Left renal pelvis (tissue), 4 donors: ENCODE data around the gene SYTL5. TPM values are rescaled to one million over a fixed set of nuclear protein-coding genes. Genes with fewer than 3 reads are reported as not detected.

ENCODE experiments used
- DNase-seq, 4 donors: peaks; one replicate each; pipeline ENCODE4 v3.0.0-alpha.2; 2013; ENCODE audit warnings: low read depth in 4 of 4, low spot score in 3 of 4
- polyA plus RNA-seq, 4 donors: library from polyadenylated mRNA; unstranded; fragments of 120-200 nt; gene quantifications; one replicate each; pipeline ENCODE4 v1.2.1, GENCODE V29; 2013; ENCODE audit not compliant: insufficient read length in 4 of 4

SYTL5 gene
- polyA plus RNA-seq, 4 donors, result 0.26 to 3.9 (median 2.7) TPM

DNA sequence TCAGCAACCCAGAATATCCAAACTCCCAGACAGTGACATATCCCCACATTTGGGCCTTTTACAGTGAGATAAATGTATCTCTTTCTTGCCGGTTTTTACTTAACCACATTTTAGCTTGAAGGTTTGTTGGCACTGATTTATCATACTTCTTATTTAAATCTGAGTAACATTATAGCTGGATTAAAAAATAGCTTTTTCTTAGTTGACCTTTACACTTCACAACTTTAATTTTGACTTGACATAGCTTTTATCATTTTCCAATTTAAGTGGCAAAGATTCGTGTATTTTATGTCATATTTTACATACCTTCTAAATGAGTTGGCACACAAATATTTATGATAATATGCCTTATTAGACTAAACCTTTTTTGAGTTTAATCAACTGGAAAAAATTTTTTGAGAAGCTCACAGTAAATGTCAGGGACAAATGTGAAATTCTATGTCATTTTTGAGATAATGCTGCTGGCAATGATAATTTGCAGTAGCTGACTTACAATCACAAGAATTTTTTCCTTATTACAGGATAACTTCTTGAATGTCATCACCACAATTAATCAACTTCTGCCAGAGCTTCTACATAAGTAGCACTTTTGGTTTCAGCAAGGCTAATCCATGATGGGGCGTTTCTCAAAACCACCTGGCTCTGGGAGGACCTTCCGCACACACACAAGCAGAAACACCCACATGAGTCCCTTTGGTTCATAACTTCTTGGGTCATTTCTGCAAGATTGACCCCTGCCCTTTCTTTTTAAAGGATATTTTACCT lies 80.3 kb downstream of the SYTL5 start:
- DNase-seq, result no peak

DNA sequence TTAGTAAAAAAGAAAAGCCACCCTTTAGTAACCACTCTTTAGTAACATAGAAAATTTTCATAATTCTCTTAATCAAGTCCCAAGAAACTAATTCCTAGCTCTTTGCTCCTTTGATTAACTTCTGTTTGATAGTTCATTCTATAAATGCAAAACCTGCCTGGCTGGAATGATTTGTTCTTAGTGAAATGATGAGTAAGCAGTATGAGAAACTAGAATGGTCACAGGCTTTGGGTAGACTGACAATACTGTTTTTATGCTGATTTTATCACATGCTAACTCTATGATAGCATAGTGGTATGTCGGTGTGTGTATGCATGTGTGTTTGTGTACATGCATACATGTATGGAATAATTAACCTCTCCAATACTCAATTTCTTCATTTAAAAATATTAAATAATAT lies 81.2 kb downstream of the SYTL5 start:
- no peak for DNase-seq

DNA sequence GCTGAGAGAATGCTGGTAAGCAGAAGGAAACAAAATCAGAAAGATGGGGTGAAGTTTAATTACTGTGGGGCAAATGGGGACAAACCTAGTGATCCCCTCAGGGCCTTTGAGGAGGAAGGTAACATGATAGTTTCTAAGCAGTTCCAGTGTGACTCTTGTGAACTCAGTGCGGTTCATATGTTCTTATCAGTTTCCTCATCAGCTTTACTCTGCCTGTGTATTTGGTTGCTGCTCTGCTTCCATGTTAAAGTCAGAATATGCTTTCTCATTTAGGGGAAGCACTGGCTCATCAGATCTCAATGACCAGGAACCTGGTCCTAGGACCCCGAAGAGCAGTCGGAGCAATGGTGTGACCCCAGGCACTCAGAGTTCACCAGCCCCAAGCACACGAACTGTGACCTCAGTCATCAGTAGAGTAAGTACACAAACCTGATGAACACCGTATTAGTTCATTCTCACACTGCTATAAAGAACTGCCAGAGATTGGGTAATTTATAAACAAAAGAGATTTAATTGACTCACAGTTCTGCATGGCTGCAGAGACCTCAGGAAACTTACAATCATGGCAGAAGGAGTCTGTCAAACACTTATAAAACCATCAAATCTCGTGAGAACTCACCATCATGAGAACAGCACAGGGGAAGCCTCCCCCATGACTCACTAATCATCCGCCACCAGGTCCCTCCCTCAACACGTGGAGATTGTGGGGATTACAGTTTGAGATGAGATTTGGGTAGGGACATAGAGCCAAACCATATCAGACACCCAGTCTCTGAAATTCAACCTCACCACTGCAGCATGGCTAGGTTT lies 83.0 kb downstream of the SYTL5 start:
- DNase-seq, result no peak

GRCh38 chrX:38095971-38096529 lies 89.7 kb downstream of the SYTL5 start:
- no peak for DNase-seq

GRCh38 chrX:38099688-38100087 lies 93.3 kb downstream of the SYTL5 start:
- DNase-seq, result no peak

- no peak for DNase-seq
Measured at GRCh38 chrX:38102240-38102639, 95.9 kb downstream of the SYTL5 start.

DNA sequence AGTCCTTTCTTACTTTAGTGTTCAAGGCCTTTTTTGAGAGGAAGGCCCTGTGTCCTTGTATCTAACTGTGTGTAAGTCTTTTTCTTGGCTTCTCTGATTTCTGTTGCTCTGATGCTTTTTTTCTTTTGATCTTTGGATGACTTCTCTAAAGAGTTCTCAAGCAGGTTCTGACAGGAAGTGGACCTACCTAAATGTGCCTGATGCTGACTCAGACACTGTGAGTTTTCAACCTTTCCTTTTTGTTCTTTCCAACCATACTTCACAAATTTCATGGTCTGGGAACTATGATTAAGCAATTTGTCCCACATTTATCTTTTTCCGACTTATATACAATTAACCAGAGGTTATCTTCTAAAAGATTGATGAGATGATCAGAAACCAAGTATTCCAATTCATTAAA lies 96.5 kb downstream of the SYTL5 start:
- DNase-seq, result no peak

DNA sequence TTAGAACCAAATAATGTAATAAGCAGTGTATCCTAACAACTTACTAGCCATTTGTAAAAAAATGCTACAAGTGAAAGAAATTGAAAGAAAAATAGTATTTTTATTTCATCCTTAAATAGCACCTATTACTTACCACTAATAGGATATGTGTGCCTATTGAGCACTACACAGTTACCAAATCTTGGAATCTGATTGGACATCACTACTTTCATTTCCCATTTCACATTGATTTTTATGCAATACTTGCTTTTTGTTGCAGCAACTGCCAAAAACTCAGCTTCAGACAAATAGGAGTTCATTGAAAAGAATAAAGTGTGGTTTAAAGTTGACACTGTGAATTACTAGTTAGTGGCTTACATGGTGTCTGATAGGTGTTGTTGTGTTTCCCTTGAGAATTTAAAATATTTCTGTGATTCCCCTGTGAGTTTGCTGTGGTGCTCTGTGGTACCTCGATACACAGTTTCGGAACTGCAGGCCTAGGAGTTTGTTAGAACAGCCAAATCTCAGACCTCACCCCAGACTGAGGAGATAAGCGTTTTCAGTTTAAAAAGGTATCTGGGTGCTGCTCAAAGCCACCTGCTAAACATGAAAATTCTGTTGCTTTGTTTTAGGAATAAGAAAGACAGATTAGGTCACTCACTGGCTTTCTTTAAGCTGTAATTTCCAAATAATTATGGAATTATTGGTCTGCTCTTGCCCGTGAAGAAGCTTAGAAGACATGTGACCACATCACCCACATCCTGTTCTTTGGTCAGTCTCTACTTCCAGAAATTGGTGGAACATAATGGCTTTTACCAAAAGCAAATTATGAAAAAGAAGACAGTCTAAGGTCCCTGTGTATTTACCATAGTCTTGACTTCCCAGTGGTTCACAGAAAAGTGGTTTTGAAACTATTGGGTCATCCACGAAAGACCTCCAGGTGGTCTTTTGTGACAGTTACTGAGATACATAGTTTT lies 97.8 kb downstream of the SYTL5 start:
- DNase-seq, result no peak

- no peak for DNase-seq
Measured at GRCh38 chrX:38105216-38105725, 98.9 kb downstream of the SYTL5 start.

GRCh38 chrX:38106991-38107655 lies 100.8 kb downstream of the SYTL5 start:
- no peak for DNase-seq

GRCh38 chrX:38108364-38108763 lies 102.0 kb downstream of the SYTL5 start:
- DNase-seq, result no peak

DNA sequence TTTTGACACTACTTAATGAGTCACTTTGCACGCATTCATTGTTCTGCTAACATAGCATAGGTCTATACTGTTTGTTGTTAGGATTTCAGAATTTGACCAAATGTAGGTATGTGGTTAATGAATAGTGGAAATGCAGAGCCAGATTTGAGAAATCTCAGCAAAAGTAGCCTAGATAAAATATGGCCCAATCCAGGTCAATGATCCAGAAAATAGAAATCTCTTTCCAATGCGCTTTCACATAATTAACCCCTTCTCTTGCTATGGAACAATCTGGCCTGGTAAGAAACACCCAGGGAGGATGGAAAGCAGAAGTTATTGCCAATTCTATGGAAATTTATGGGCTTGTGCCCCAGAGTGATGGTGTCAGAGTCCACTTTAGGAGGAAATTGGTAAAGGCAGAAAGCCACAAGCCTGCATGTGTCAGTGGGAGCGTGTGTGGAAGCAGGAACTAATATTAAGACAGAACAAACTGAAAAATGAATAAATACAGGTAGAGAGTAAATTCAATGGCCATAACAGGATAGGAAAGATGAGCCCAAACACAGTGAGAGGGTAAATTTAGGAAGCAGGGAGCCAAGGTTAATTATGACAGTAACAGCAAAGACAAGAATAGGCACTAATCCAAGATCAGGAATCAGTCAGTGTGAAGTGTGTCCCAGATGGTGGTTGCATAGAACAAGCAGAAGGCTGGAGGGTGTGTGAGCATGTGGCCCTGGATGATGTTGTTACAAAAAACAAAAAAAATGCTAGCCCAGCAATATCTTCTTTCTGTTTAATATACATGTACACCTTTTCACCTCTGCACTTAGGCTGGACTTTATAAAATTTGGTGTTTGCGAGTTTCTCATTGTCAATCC lies 102.9 kb downstream of the SYTL5 start:
- no peak for DNase-seq

DNA sequence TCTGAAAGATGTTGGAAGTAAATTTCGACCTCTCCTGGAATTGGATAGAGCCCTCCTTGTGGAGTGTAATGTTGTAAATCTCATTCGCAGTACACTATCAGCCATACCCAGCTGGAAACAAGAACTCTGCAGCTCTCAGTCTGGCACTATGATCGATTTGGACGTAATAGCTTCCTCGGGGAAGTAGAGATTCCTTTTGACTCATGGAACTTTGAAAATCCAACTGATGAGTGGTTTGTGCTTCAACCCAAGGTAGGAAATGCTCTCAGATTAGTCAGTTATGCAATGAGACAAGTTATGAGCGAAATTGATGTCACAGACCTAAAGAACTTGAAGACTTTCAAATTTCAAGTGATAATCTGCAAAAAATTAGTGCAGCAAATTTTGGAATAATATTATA lies 103.9 kb downstream of the SYTL5 start:
- no peak for DNase-seq

GRCh38 chrX:38111196-38111595 lies 104.8 kb downstream of the SYTL5 start:
- no peak for DNase-seq

DNA sequence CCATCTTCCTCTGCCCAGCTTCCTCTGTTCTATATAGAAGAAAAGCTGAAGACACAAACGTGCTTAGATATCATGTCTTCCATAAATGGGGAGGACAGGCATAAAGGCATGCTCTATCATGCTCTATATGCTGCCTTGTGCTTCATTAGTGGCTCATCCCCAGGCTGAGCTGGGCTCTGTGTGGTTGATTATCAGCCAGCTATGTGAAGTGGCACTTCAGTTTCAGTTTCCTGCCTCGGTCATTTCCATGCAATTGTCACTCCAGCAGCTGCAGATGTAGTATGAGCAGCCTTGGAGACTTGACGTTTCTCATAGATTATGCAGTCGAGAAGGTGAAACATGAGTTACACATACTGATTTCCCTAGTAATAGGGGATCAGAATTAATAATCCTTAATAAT lies 106.2 kb downstream of the SYTL5 start:
- DNase-seq, result no peak

DNA sequence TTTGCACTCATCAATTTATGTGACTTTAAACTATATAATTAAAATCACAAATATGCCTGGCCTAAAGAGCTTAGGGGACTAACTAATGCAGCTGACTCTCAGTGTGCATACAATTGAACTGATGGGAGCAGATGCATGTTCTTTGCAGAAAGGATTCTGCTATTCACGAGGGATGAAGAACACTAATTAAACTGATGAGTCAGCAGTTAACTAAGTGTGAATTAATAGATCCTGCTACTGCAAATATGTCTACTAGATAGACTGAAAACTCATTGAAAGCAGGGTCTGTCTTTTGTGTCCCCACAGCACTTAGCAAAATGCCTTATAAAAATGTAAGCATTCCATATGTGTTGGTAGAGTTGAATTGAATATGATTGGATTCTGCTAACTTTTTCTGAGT lies 110.4 kb downstream of the SYTL5 start:
- no peak for DNase-seq

GRCh38 chrX:38117485-38117884 lies 111.1 kb downstream of the SYTL5 start:
- no peak for DNase-seq

DNA sequence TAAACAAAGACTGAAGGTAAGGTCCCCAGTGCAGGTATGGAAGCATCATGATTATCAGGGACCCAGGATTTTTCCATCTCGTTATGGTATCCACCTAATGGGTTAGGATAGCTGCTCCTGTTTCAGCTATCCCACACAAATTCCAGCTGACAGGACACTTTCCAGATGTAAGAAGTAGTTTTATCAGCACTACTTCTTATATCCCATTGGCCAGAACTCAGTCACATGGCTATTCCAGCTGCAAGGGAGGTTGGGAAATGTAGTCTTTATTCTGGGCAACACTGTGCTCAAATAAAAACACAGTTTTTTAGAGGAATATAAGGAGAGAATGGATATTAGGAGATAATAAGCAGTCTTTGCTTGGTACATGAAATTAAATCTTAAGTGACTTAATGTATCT lies 117.6 kb downstream of the SYTL5 start:
- no peak for DNase-seq

DNA sequence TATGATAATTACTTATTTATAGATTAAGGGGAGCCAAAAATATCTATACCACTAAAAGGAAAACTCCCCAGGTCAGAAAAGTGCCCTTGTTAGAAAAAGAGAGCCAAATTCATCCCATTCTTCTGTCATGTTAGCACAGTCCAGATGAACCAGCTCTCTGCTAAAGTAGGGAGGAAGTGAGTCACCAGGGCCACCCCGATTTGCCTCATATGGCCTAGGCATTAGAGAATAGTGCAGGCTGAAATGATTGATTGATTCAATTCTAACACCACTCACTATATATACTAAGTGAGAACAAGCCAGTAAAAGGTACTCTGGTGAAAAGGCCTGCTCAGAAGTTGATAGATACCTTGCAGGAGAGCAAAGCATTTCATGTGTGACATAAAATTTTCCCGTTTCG lies 119.8 kb downstream of the SYTL5 start:
- no peak for DNase-seq
